Natural killer cell (primary cell): ENCODE measurements around the gene DIP2A. TPM values are rescaled to one million over a fixed set of nuclear protein-coding genes. Genes with fewer than 3 reads are reported as not detected.

Source experiments
- ATAC-seq, 3 donors: fragments of 150-1000 bp in 2 of 3; fragments of 200-7000 bp in 1 of 3; cut with Tn5 transposase; 1 replicate in 1 of 3; 2 replicates in 2 of 3; pipeline ENCODE4 v1.10.0; 2021; ENCODE audit warnings: mild to moderate bottlenecking in 2 of 3, moderate library complexity in 2 of 3
- DNase-seq, 2 donors: peaks; one replicate each; pipeline versions ENCODE4 v3.0.0 to v3.0.0-alpha.2; 2013 to 2021; ENCODE audit warnings: mixed read lengths in 1 of 2
- H3K27ac ChIP-seq: one replicate; pipeline ENCODE4 v1.5.1; 2013; ENCODE audit warnings: mild to moderate bottlenecking, low read length
- H3K27me3 ChIP-seq: one replicate; pipeline ENCODE4 v1.6.1; 2013; ENCODE audit warnings: low read length; ENCODE audit not compliant: control insufficient read depth, insufficient read depth
- H3K36me3 ChIP-seq: one replicate; pipeline ENCODE4 v1.6.1; 2013; ENCODE audit warnings: low read length; ENCODE audit not compliant: control insufficient read depth, insufficient read depth
- H3K4me1 ChIP-seq: one replicate; pipeline ENCODE4 v1.6.1; 2013; ENCODE audit warnings: low read length; ENCODE audit not compliant: control insufficient read depth, insufficient read depth
- H3K4me3 ChIP-seq: one replicate; pipeline ENCODE4 v1.5.1; 2013; ENCODE audit warnings: low read length
- H3K9me3 ChIP-seq: one replicate; pipeline ENCODE4 v1.6.1; 2013; ENCODE audit warnings: low read length; ENCODE audit not compliant: control insufficient read depth, insufficient read depth
- H3K27ac Mint-ChIP-seq, 2 donors: one replicate each; pipeline ENCODE4 v1.8.0; 2022; ENCODE audit warnings: mild to moderate bottlenecking in 2 of 2, mixed read lengths in 2 of 2, moderate library complexity in 1 of 2
- H3K27me3 Mint-ChIP-seq, 2 donors: one replicate each; pipeline ENCODE4 v1.8.0; 2022; ENCODE audit warnings: low read depth in 2 of 2, mixed read lengths in 2 of 2
- H3K36me3 Mint-ChIP-seq: one replicate; pipeline ENCODE4 v1.8.0; 2022; ENCODE audit warnings: mixed read lengths
- H3K4me1 Mint-ChIP-seq, 2 donors: one replicate each; pipeline ENCODE4 v1.8.0; 2022; ENCODE audit warnings: mixed read lengths in 2 of 2
- H3K4me3 Mint-ChIP-seq: one replicate; pipeline ENCODE4 v1.8.0; 2022; ENCODE audit warnings: mild to moderate bottlenecking, moderate library complexity, mixed read lengths
- H3K9me3 Mint-ChIP-seq, 2 donors: one replicate each; pipeline ENCODE4 v1.8.0; 2022; ENCODE audit warnings: mixed read lengths in 2 of 2
- CTCF ChIP-seq: fragments of 200-600 bp; IDR thresholded peaks from one replicate; pipeline ENCODE4 v1.8.0; 2022; ENCODE audit warnings: antibody characterized with exemption
- WGBS: methylation state at CpG from one replicate; pipeline ENCODE4 v1.1.7; 2013; ENCODE audit warnings: missing lambda C conversion rate; ENCODE audit not compliant: insufficient coverage; 5-methylcytosine and 5-hydroxymethylcytosine counted together
- intact Hi-C: fragments of 100-400 bp; cut with micrococcal nuclease; formaldehyde crosslinking; loops from one replicate; pipeline ENCODE4 v1.14.2; 2022
- total RNA-seq, 4 donors: library from RNA; stranded (reverse); fragments of 120-200 nt in 1 of 4; gene quantifications; one replicate each; pipeline versions ENCODE4 v1.2.3 to v1.2.4, GENCODE V29; 2013 to 2022

The DIP2A gene
- total RNA-seq, 3 donors from 2014 or later (not counting 1 experiment from before 2014, with no cell fraction given), result 166 to 308 (median 170) TPM

DNA sequence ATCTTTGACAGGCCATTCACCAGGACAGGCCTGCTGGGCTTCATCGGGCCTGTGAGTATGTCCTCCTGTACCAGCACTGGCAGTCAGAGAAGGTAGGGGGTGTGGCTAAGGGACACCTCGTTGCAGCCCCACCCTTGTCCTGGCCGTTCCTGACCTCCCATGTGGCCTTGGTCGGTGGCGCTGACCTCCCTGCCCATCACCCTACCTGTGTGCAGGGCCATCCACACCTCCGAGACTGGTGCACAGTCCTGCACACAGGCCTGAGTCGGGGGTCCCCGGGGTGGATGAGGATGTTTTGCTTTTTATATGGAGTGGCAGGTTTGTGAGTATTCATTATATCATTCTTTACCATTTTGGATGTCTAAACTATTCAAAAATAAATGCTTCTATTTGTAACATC is 87.2 kb downstream of the DIP2A start:
- WGBS, result 96% methylated on average over 5 of the region's 8 CpGs
- TF ChIP-seq CTCF, result no peak
- Mint-ChIP-seq H3K9me3 (no peaks in the 10 kb centered on the region), H3K27ac (no peak overlapping the region), H3K27me3 (no peaks in the 10 kb centered on the region), H3K36me3 (no peaks in the 10 kb centered on the region), H3K4me3 (no peak overlapping the region), H3K4me1 (peaks cover 10 to 64% of the 10 kb centered on the region in 2 donors)
- Histone ChIP-seq H3K9me3 (no peaks in the 10 kb centered on the region), H3K27ac (no peak overlapping the region), H3K4me3 (no peak overlapping the region), H3K36me3 (peaks cover 59% of the 10 kb centered on the region), H3K4me1 (peaks cover 15% of the 10 kb centered on the region), H3K27me3 (no peaks in the 10 kb centered on the region)
- intact Hi-C loops, result no loop called here
- ATAC-seq (no peak), DNase-seq (peak in 1 of 2 donors; percentile 1)

- no peaks in the 10 kb centered on the region for H3K27me3 Mint-ChIP-seq
- Histone ChIP-seq H3K27me3 (no peaks in the 10 kb centered on the region), H3K4me3 (no peak overlapping the region), H3K9me3 (no peaks in the 10 kb centered on the region), H3K27ac (no peak overlapping the region), H3K36me3 (peaks cover 51% of the 10 kb centered on the region), H3K4me1 (peaks cover 24% of the 10 kb centered on the region)
- peaks cover 19 to 64% of the 10 kb centered on the region in 2 donors for H3K4me1 Mint-ChIP-seq
- ATAC-seq, result no peak
- intact Hi-C loops, result no loop called here
- WGBS, result 97% methylated on average over 15 of the region's 15 CpGs
- no peaks in the 10 kb centered on the region for H3K36me3 Mint-ChIP-seq
- H3K27ac Mint-ChIP-seq, result peak overlapping the region in 1 of 2 donors; percentile 57
- DNase-seq, result no peak
- no peak overlapping the region for H3K4me3 Mint-ChIP-seq
- no peak for TF ChIP-seq CTCF
- no peaks in the 10 kb centered on the region for H3K9me3 Mint-ChIP-seq
Observed at GRCh38 chr21:46546799-46547198, 88.1 kb downstream of the DIP2A start.

- Mint-ChIP-seq H3K4me3 (no peak overlapping the region), H3K27ac (peak overlapping the region; percentile 86 to 93), H3K4me1 (peaks cover 37 to 70% of the 10 kb centered on the region in 2 donors), H3K9me3 (no peaks in the 10 kb centered on the region), H3K36me3 (no peaks in the 10 kb centered on the region), H3K27me3 (no peaks in the 10 kb centered on the region)
- ATAC-seq, result no peak
- intact Hi-C loops, result loop anchor here (2.0 kb wide), 1 partner anchor 13 kb away; no protein-coding TSS in a partner anchor
- H3K27me3 ChIP-seq, result no peaks in the 10 kb centered on the region
- H3K4me1 ChIP-seq, result peaks cover 44% of the 10 kb centered on the region
- no peak for TF ChIP-seq CTCF
- whole genome bisulfite sequencing, result 99% methylated on average over 18 of the region's 18 CpGs
- no peak for DNase-seq
- no peaks in the 10 kb centered on the region for H3K9me3 ChIP-seq
- no peak overlapping the region for H3K27ac ChIP-seq
- H3K4me3 ChIP-seq, result no peak overlapping the region
- peaks cover 30% of the 10 kb centered on the region for H3K36me3 ChIP-seq
Observed at GRCh38 chr21:46549650-46550049, 91.0 kb downstream of the DIP2A start.
